Inferior parietal cortex (tissue), 1 donor: Measurements from ENCODE around the gene FH.

Source experiments
- DNase-seq: peaks from one replicate; pipeline ENCODE4 v3.0.0-alpha.2; 2016; ENCODE audit errors: extremely low spot score

Gene FH

DNA sequence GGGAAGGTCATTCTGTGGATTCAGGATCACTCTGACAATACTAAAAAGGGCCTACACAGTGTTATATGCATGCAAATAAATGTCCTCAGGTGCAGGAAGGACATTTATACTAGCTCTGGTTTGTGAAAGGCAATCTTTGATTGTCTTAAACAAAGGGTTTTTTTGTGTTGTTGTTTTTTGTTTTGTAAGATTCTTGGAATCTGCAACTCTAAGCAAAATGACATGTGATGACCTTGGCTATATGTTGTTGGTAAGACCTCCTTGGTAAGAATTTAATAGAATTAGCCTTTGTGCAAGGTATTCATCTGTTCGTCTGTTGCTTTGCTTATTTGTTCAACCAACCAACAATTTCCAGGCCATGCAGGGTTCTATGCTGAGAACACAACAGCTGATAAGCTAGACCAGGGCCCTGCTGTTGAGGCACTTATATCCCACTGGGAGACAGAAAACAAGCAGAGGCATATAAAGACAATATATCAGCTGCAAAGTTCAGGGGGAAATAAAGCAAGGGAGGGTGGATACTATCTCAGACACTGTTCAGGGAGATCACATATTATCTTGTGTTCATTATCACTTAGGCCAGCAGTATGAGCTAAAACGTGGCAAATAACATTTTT, 60.3 kb downstream of the FH start:
- no peak for DNase-seq

- DNase-seq, result no peak
Observed at GRCh38 chr1:241457421-241457820, 62.1 kb downstream of the FH start.

GRCh38 chr1:241456743-241457142, 62.8 kb downstream of the FH start:
- DNase-seq, result no peak

DNA sequence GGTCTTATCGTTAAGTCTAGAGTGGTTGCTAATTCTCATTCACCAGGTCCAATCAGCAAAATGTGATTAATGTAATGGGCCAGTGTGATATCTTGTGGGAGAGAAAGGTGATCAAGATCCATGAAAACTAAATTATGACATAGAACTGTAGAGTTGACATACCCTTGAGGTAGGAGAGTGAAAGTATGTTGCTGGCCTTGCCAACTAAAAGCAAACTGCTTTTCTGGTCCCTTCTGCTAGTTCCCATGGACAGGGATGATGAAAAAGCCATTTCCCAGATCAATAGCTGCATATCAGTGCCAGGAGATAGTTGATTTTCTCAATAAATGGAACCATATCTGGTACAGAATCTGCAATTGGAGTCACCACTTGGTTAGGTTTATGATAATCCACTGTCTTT, 65.8 kb downstream of the FH start:
- no peak for DNase-seq

DNA sequence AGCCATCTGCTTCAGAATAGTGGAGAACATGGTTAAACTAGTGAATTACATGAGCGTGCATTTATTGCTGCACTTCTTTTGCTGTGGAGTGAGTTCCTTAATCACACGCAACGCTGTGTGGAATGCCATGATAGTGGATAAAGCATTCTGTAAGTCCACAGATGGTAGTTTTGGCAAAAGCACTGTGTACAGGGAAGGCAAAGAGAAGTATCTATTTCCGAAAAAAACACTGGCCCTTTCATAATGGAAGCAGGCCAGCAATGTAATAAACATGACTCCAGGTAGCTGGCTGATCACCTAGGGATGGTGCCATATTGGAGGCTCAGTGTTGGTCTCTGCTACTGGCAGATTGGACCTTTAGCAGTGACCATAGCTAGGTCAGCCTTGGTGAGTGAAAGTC, 67.6 kb downstream of the FH start:
- no peak for DNase-seq
